ENCODE results near the gene SGSM1. TPM values are rescaled to one million over a fixed set of nuclear protein-coding genes. Genes with fewer than 3 reads are reported as not detected.

The SGSM1 gene
- polyA plus RNA-seq, 1 of the 3 experiments (the other 2 are of a cell fraction), result 0.15 TPM

GRCh38 chr22:24942301-24942700 lies 136.3 kb downstream of the SGSM1 start:
- CTCF ChIA-PET, result interaction anchor here (20.1 kb wide), 1 partner anchor 113 kb away, joined by 513 read pairs; no protein-coding TSS in a partner anchor
- H3F3A ChIP-seq (replicated peaks; ENCODE audit: insufficient read depth), result no peaks in the 10 kb centered on the region
- H2AFZ ChIP-seq (ENCODE audit: low read depth), result no peak overlapping the region
- H3K27me3 ChIP-seq (ENCODE audit: insufficient read depth), result no peaks in the 10 kb centered on the region
- 90% methylated on average over 2 of the region's 3 CpGs for WGBS (ENCODE audit: low lambda C conversion rate)
- H3K4me3 ChIP-seq (ENCODE audit: low read depth in 2 of 2, low read length in 1 of 2), result no peak overlapping the region
- no peaks in the 10 kb centered on the region for H3K36me3 ChIP-seq (replicated peaks in 1 of 2; ENCODE audit: control insufficient read depth in 1 of 2, insufficient read depth in 2 of 2, low read length in 1 of 2)
- no peaks in the 10 kb centered on the region for H3K79me2 ChIP-seq (ENCODE audit: insufficient read depth)
- no peak for DNase-seq
- H3K9ac ChIP-seq, result no peak overlapping the region
- no peak overlapping the region for H3K27ac ChIP-seq (ENCODE audit: low read depth in 2 of 2, low read length in 1 of 2)
- no peaks in the 10 kb centered on the region for H3K9me3 ChIP-seq
- TF ChIP-seq JUND (IDR thresholded peaks at IDR 0.05) (no peak), REST (IDR thresholded peaks at IDR 0.05; ENCODE audit: low read depth, low read length) (no peak), TAF1 (IDR thresholded peaks at IDR 0.05; ENCODE audit: borderline replicate concordance, low read depth, low read length) (no peak), CTCF (IDR thresholded peaks at IDR 0.05) (no peak)
- no peak overlapping the region for H3K4me2 ChIP-seq
- H3K9me2 ChIP-seq, result no peaks in the 10 kb centered on the region
- H3K4me1 ChIP-seq (ENCODE audit: control insufficient read depth in 1 of 2, insufficient read depth in 2 of 2, low read depth in 1 of 2, low read length in 1 of 2), result peaks cover 0 to 3% of the 10 kb centered on the region in 2 experiments; a peak in 1 of 4 replicates
- POLR2A ChIA-PET, result no interaction called here
- H4K20me1 ChIP-seq (ENCODE audit: insufficient read depth), result no peaks in the 10 kb centered on the region

- no peak for DNase-seq
- Histone ChIP-seq H3K9ac (no peak overlapping the region), H4K20me1 (ENCODE audit: insufficient read depth) (no peaks in the 10 kb centered on the region), H3K9me3 (no peaks in the 10 kb centered on the region), H3F3A (replicated peaks; ENCODE audit: insufficient read depth) (no peaks in the 10 kb centered on the region), H3K79me2 (ENCODE audit: insufficient read depth) (no peaks in the 10 kb centered on the region), H3K9me2 (no peaks in the 10 kb centered on the region), H3K27ac (ENCODE audit: low read depth in 2 of 2, low read length in 1 of 2) (no peak overlapping the region), H3K36me3 (replicated peaks in 1 of 2; ENCODE audit: control insufficient read depth in 1 of 2, insufficient read depth in 2 of 2, low read length in 1 of 2) (no peaks in the 10 kb centered on the region), H2AFZ (ENCODE audit: low read depth) (no peak overlapping the region), H3K4me1 (ENCODE audit: control insufficient read depth in 1 of 2, insufficient read depth in 2 of 2, low read depth in 1 of 2, low read length in 1 of 2) (no peaks in the 10 kb centered on the region; a peak in 1 of 4 replicates), H3K27me3 (ENCODE audit: insufficient read depth) (no peaks in the 10 kb centered on the region), H3K4me3 (ENCODE audit: low read depth in 2 of 2, low read length in 1 of 2) (no peak overlapping the region), H3K4me2 (no peak overlapping the region)
- POLR2A ChIA-PET, result no interaction called here
- TF ChIP-seq RFX5 (IDR thresholded peaks at IDR 0.05; ENCODE audit: low read length) (no peak), CHD2 (IDR thresholded peaks at IDR 0.05; ENCODE audit: low read length, partially characterized antibody) (no peak), PBX3 (IDR thresholded peaks at IDR 0.05) (no peak), ELF1 (IDR thresholded peaks at IDR 0.05) (no peak), YY1 (IDR thresholded peaks at IDR 0.05; ENCODE audit: low read depth) (no peak), EZH2phosphoT487 (IDR thresholded peaks at IDR 0.05; ENCODE audit: borderline replicate concordance, low read depth) (no peak), ZBTB33 (IDR thresholded peaks at IDR 0.05; ENCODE audit: borderline replicate concordance, low read depth) (no peak), CTCF (IDR thresholded peaks at IDR 0.05) (no peak)
- 81% methylated on average over 8 of the region's 10 CpGs for WGBS (ENCODE audit: low lambda C conversion rate)
- CTCF ChIA-PET, result interaction anchor here (20.1 kb wide), 1 partner anchor 111 kb away, joined by 513 read pairs; no protein-coding TSS in a partner anchor
These were observed 138.4 kb downstream of the SGSM1 start for GRCh38 chr22:24944217-24944937.

Measured in SK-N-SH (cell line).